ENCODE data around the gene RPEL1.
A peak's percentile ranks its signal among the peaks of the same experiment; 100 is the strongest.
"Not testable (repeated sequence)": the region's sequence is repeated elsewhere in the genome, so short reads cannot be mapped to it uniquely, and the experiment has no call there.

The RPEL1 gene

GRCh38 chr10:103245587-103245986 is at the start of gene RPEL1:
RPEL1 (plus strand) TSS chr10:103245887; CDS start chr10:103245997, 110 bp downstream.
- DNase-seq (ENCODE audit: extremely low read depth in 1 of 2, low read depth in 1 of 2): not testable (repeated sequence)

GRCh38 chr10:103196516-103196915 is 49.2 kb upstream of the RPEL1 start:
- no peak for DNase-seq (ENCODE audit: extremely low read depth in 1 of 2, low read depth in 1 of 2)

GRCh38 chr10:103197174-103197573 is 48.5 kb upstream of the RPEL1 start:
- DNase-seq (ENCODE audit: extremely low read depth in 1 of 2, low read depth in 1 of 2): peak in 1 of 2 donors; percentile 11

- no peak for DNase-seq (ENCODE audit: extremely low read depth in 1 of 2, low read depth in 1 of 2)
These were observed 47.8 kb upstream of the RPEL1 start for GRCh38 chr10:103197903-103198302.

- DNase-seq (ENCODE audit: extremely low read depth in 1 of 2, low read depth in 1 of 2): no peak
These were observed 47.0 kb upstream of the RPEL1 start for GRCh38 chr10:103198648-103199047.

- DNase-seq (ENCODE audit: extremely low read depth in 1 of 2, low read depth in 1 of 2): no peak
These were observed 46.2 kb upstream of the RPEL1 start for GRCh38 chr10:103199488-103199887.

- DNase-seq (ENCODE audit: extremely low read depth in 1 of 2, low read depth in 1 of 2): no peak
These were observed 43.4 kb upstream of the RPEL1 start for GRCh38 chr10:103202319-103202718.

- no peak for DNase-seq (ENCODE audit: extremely low read depth in 1 of 2, low read depth in 1 of 2)
These were observed 42.2 kb upstream of the RPEL1 start for GRCh38 chr10:103203466-103203865.

- no peak for DNase-seq (ENCODE audit: extremely low read depth in 1 of 2, low read depth in 1 of 2)
These were observed 41.1 kb upstream of the RPEL1 start for GRCh38 chr10:103204353-103205255.

GRCh38 chr10:103205401-103205800 is 40.3 kb upstream of the RPEL1 start:
- not testable (repeated sequence) for DNase-seq (ENCODE audit: extremely low read depth in 1 of 2, low read depth in 1 of 2)

- not testable (repeated sequence) for DNase-seq (ENCODE audit: extremely low read depth in 1 of 2, low read depth in 1 of 2)
These were observed 39.0 kb upstream of the RPEL1 start for GRCh38 chr10:103206715-103207114.

GRCh38 chr10:103207141-103207540 is 38.5 kb upstream of the RPEL1 start:
- no peak for DNase-seq (ENCODE audit: extremely low read depth in 1 of 2, low read depth in 1 of 2)

- not testable (repeated sequence) for DNase-seq (ENCODE audit: extremely low read depth in 1 of 2, low read depth in 1 of 2)
These were observed 38.0 kb upstream of the RPEL1 start for GRCh38 chr10:103207643-103208042.

GRCh38 chr10:103210262-103210661 is 35.4 kb upstream of the RPEL1 start:
- not testable (repeated sequence) for DNase-seq (ENCODE audit: extremely low read depth in 1 of 2, low read depth in 1 of 2)

- no peak for DNase-seq (ENCODE audit: extremely low read depth in 1 of 2, low read depth in 1 of 2)
These were observed 30.1 kb upstream of the RPEL1 start for GRCh38 chr10:103215601-103216000.

- DNase-seq (ENCODE audit: extremely low read depth in 1 of 2, low read depth in 1 of 2): not testable (repeated sequence)
These were observed 29.3 kb upstream of the RPEL1 start for GRCh38 chr10:103216362-103216761.

- no peak for DNase-seq (ENCODE audit: extremely low read depth in 1 of 2, low read depth in 1 of 2)
These were observed 21.6 kb upstream of the RPEL1 start for GRCh38 chr10:103224133-103224532.

GRCh38 chr10:103224721-103225120 is 21.0 kb upstream of the RPEL1 start:
- DNase-seq (ENCODE audit: extremely low read depth in 1 of 2, low read depth in 1 of 2): not testable (repeated sequence)

- DNase-seq (ENCODE audit: extremely low read depth in 1 of 2, low read depth in 1 of 2): no peak
These were observed 19.7 kb upstream of the RPEL1 start for GRCh38 chr10:103225939-103226338.

- DNase-seq (ENCODE audit: extremely low read depth in 1 of 2, low read depth in 1 of 2): no peak
These were observed 18.3 kb upstream of the RPEL1 start for GRCh38 chr10:103227416-103227815.

GRCh38 chr10:103231047-103231551 is 14.6 kb upstream of the RPEL1 start:
- DNase-seq (ENCODE audit: extremely low read depth in 1 of 2, low read depth in 1 of 2): no peak

- DNase-seq (ENCODE audit: extremely low read depth in 1 of 2, low read depth in 1 of 2): no peak
These were observed 13.5 kb upstream of the RPEL1 start for GRCh38 chr10:103232131-103232673.
